Activated T-helper 1 cell treated with anti-CD3 and anti-CD28 coated beads, Interleukin-12 subunit alpha, Interleukin-12 subunit beta, Interleukin-2, Interleukin-4 antibody, amounts not matched to agents 30 ng/mL and 10 ng/mL and 1 ng/mL, durations not matched to agents 14 hours and 24 hours and 36 hours (primary cell): ENCODE data around the gene ZNF830. TPM values are rescaled to one million over a fixed set of nuclear protein-coding genes. Genes with fewer than 3 reads are reported as not detected.
"Not testable (repeated sequence)": the region's sequence is repeated elsewhere in the genome, so short reads cannot be mapped to it uniquely, and the experiment has no call there.

Experiments
- DNase-seq: peaks from one replicate; pipeline ENCODE4 v3.0.0; 2021; ENCODE audit warnings: low spot score
- H3K27ac Mint-ChIP-seq: one replicate; pipeline ENCODE4 v1.8.0; 2021; ENCODE audit warnings: mild to moderate bottlenecking, mixed read lengths
- H3K27me3 Mint-ChIP-seq: one replicate; pipeline ENCODE4 v1.8.0; 2022; ENCODE audit warnings: mild to moderate bottlenecking, moderate library complexity, mixed read lengths; ENCODE audit not compliant: insufficient read depth
- H3K36me3 Mint-ChIP-seq: one replicate; pipeline ENCODE4 v1.8.0; 2021; ENCODE audit warnings: low read depth, mixed read lengths
- H3K4me1 Mint-ChIP-seq: one replicate; pipeline ENCODE4 v1.8.0; 2021; ENCODE audit warnings: low read depth, mixed read lengths
- H3K4me3 Mint-ChIP-seq: one replicate; pipeline ENCODE4 v1.8.0; 2021; ENCODE audit warnings: mild to moderate bottlenecking, moderate library complexity, mixed read lengths
- H3K9me3 Mint-ChIP-seq: one replicate; pipeline ENCODE4 v1.8.0; 2021; ENCODE audit warnings: mixed read lengths
- intact Hi-C: fragments of 100-400 bp; cut with micrococcal nuclease; formaldehyde crosslinking; loops from one replicate; pipeline ENCODE4 v1.15.1; 2024
- total RNA-seq: library from RNA; stranded (reverse); gene quantifications from 2 replicates; pipeline ENCODE4 v1.2.3, GENCODE V29; 2022

The ZNF830 gene
- total RNA-seq: 28.0 and 29.7 TPM in 2 replicates

- Mint-ChIP-seq H3K4me3 (peak within 1 kb of the TSS; percentile 100), H3K9me3 (peaks cover 7% of the 10 kb centered on the region), H3K4me1 (peaks cover 23% of the 10 kb centered on the region), H3K27ac (peak within 1 kb of the TSS; percentile 100), H3K36me3 (peaks cover 32% of the 10 kb centered on the region), H3K27me3 (no peaks in the 10 kb centered on the region)
- intact Hi-C loops: loop anchor here (1.0 to 2.0 kb wide), 4 partner anchors 19 to 281 kb away; partner anchors contain the start of genes LIG3, RAD51D and SLFN5
- DNase-seq: peak; percentile 88
Measured at GRCh38 chr17:34961093-34961911, at the start of gene ZNF830, which contains the start of gene CCT6B. TSS of gene ZNF830 (plus strand) at chr17:34961540. CDS start at chr17:34961567, 27 bp downstream. TSS of gene CCT6B (minus strand) at chr17:34961460. CDS start at chr17:34961393, 67 bp downstream.

GRCh38 chr17:34913001-34913400 is 48.3 kb upstream of the ZNF830 start:
- Mint-ChIP-seq H3K4me3 (no peak overlapping the region), H3K27ac (no peak overlapping the region)

GRCh38 chr17:34916120-34916519 is 45.2 kb upstream of the ZNF830 start:
- peaks cover 12% of the 10 kb centered on the region for H3K27me3 Mint-ChIP-seq
- intact Hi-C loops: no loop called here
- no peaks in the 10 kb centered on the region for H3K9me3 Mint-ChIP-seq
- H3K4me3 Mint-ChIP-seq: no peak overlapping the region
- H3K36me3 Mint-ChIP-seq: no peaks in the 10 kb centered on the region
- no peak overlapping the region for H3K27ac Mint-ChIP-seq
- no peaks in the 10 kb centered on the region for H3K4me1 Mint-ChIP-seq
- DNase-seq: no peak

More at GRCh38 chr17:34913001-34913400, 48.3 kb upstream of the ZNF830 start:
- DNase-seq: no peak
- no peaks in the 10 kb centered on the region for H3K4me1 Mint-ChIP-seq
- intact Hi-C loops: no loop called here
- H3K9me3 Mint-ChIP-seq: no peaks in the 10 kb centered on the region
- no peaks in the 10 kb centered on the region for H3K36me3 Mint-ChIP-seq
- H3K27me3 Mint-ChIP-seq: peaks cover 12% of the 10 kb centered on the region

GRCh38 chr17:34917381-34917780 is 44.0 kb upstream of the ZNF830 start:
- peaks cover 7% of the 10 kb centered on the region for H3K27me3 Mint-ChIP-seq
- no peaks in the 10 kb centered on the region for H3K36me3 Mint-ChIP-seq
- intact Hi-C loops: no loop called here
- H3K9me3 Mint-ChIP-seq: no peaks in the 10 kb centered on the region
- no peak for DNase-seq
- H3K4me3 Mint-ChIP-seq: no peak overlapping the region
- no peak overlapping the region for H3K27ac Mint-ChIP-seq
- H3K4me1 Mint-ChIP-seq: no peaks in the 10 kb centered on the region

- Mint-ChIP-seq H3K27ac (no peak overlapping the region), H3K4me1 (no peaks in the 10 kb centered on the region), H3K36me3 (no peaks in the 10 kb centered on the region), H3K27me3 (peaks cover 5% of the 10 kb centered on the region), H3K9me3 (no peaks in the 10 kb centered on the region), H3K4me3 (no peak overlapping the region)
- no peak for DNase-seq
- intact Hi-C loops: no loop called here
Measured at GRCh38 chr17:34920676-34921075, 40.7 kb upstream of the ZNF830 start.

- intact Hi-C loops: no loop called here
- H3K9me3 Mint-ChIP-seq: no peaks in the 10 kb centered on the region
- no peaks in the 10 kb centered on the region for H3K36me3 Mint-ChIP-seq
- H3K4me3 Mint-ChIP-seq: no peak overlapping the region
- H3K4me1 Mint-ChIP-seq: no peaks in the 10 kb centered on the region
- H3K27me3 Mint-ChIP-seq: peaks cover 6% of the 10 kb centered on the region
- H3K27ac Mint-ChIP-seq: no peak overlapping the region
- DNase-seq: no peak
Measured at GRCh38 chr17:34926661-34927060, 34.7 kb upstream of the ZNF830 start.

- no peaks in the 10 kb centered on the region for H3K36me3 Mint-ChIP-seq
- H3K9me3 Mint-ChIP-seq: no peaks in the 10 kb centered on the region
- H3K27ac Mint-ChIP-seq: no peak overlapping the region
- no peaks in the 10 kb centered on the region for H3K4me1 Mint-ChIP-seq
- intact Hi-C loops: no loop called here
- no peak for DNase-seq
- no peak overlapping the region for H3K4me3 Mint-ChIP-seq
- peaks cover 21% of the 10 kb centered on the region for H3K27me3 Mint-ChIP-seq
Measured at GRCh38 chr17:34930283-34930682, 31.1 kb upstream of the ZNF830 start.

- H3K9me3 Mint-ChIP-seq, H3K4me1 Mint-ChIP-seq, H3K36me3 Mint-ChIP-seq, H3K4me3 Mint-ChIP-seq, H3K27ac Mint-ChIP-seq, DNase-seq, intact Hi-C loops: not testable (repeated sequence)
- H3K27me3 Mint-ChIP-seq: peaks cover 23% of the 10 kb centered on the region
Measured at GRCh38 chr17:34950780-34951179, 10.6 kb upstream of the ZNF830 start.

GRCh38 chr17:34958438-34958837 is 2.9 kb upstream of the ZNF830 start:
- DNase-seq: no peak
- H3K9me3 Mint-ChIP-seq: peaks cover 7% of the 10 kb centered on the region
- intact Hi-C loops: no loop called here

GRCh38 chr17:34974179-34974578 is 12.8 kb downstream of the ZNF830 start:
- intact Hi-C loops: no loop called here
- H3K4me1 Mint-ChIP-seq: peaks cover 11% of the 10 kb centered on the region
- no peak overlapping the region for H3K4me3 Mint-ChIP-seq
- H3K36me3 Mint-ChIP-seq: no peaks in the 10 kb centered on the region
- no peaks in the 10 kb centered on the region for H3K27me3 Mint-ChIP-seq
- no peaks in the 10 kb centered on the region for H3K9me3 Mint-ChIP-seq
- no peak for DNase-seq
- no peak overlapping the region for H3K27ac Mint-ChIP-seq

More at GRCh38 chr17:34958438-34958837, 2.9 kb upstream of the ZNF830 start:
- Mint-ChIP-seq H3K27ac (no peak overlapping the region), H3K4me3 (no peak overlapping the region), H3K36me3 (peaks cover 16% of the 10 kb centered on the region), H3K27me3 (no peaks in the 10 kb centered on the region), H3K4me1 (peaks cover 17% of the 10 kb centered on the region)

- no peak overlapping the region for H3K4me3 Mint-ChIP-seq
- DNase-seq: no peak
- peaks cover 20% of the 10 kb centered on the region for H3K4me1 Mint-ChIP-seq
- intact Hi-C loops: no loop called here
- H3K9me3 Mint-ChIP-seq: no peaks in the 10 kb centered on the region
- H3K27me3 Mint-ChIP-seq: no peaks in the 10 kb centered on the region
- H3K27ac Mint-ChIP-seq: no peak overlapping the region
- H3K36me3 Mint-ChIP-seq: peaks cover under 1% of the 10 kb centered on the region
Measured at GRCh38 chr17:34974794-34975785, 13.8 kb downstream of the ZNF830 start.

- no peak for DNase-seq
- H3K4me1 Mint-ChIP-seq: peaks cover 50% of the 10 kb centered on the region
- no peaks in the 10 kb centered on the region for H3K9me3 Mint-ChIP-seq
- H3K4me3 Mint-ChIP-seq: peak overlapping the region; percentile 19
- H3K36me3 Mint-ChIP-seq: peaks cover 16% of the 10 kb centered on the region
- H3K27me3 Mint-ChIP-seq: no peaks in the 10 kb centered on the region
- intact Hi-C loops: no loop called here
- no peak overlapping the region for H3K27ac Mint-ChIP-seq
Measured at GRCh38 chr17:34979153-34979552, 17.8 kb downstream of the ZNF830 start.
